Ascending aorta (tissue), 2 donors: ENCODE results near the gene KCNK3. TPM values are rescaled to one million over a fixed set of nuclear protein-coding genes. Genes with fewer than 3 reads are reported as not detected.

ENCODE experiments used
- DNase-seq, 2 donors: peaks; one replicate each; pipeline ENCODE4 v3.0.0-alpha.2; 2019; ENCODE audit warnings: low spot score in 2 of 2
- H3K27ac ChIP-seq, 2 donors: fragments of 200-600 bp; sonication (generic); one replicate each; pipeline ENCODE4 v1.5.1; 2016 to 2017; ENCODE audit warnings: mild to moderate bottlenecking in 1 of 2
- H3K27me3 ChIP-seq: fragments of 200-600 bp; sonication (generic); one replicate; pipeline ENCODE4 v1.5.1; 2017
- H3K36me3 ChIP-seq, 2 donors: fragments of 200-600 bp; sonication (generic); one replicate each; pipeline ENCODE4 v1.5.1; 2016
- H3K4me1 ChIP-seq, 2 donors: fragments of 200-600 bp; sonication (generic); one replicate each; pipeline ENCODE4 v1.5.1; 2016 to 2017; ENCODE audit warnings: mild to moderate bottlenecking in 1 of 2
- H3K4me3 ChIP-seq, 2 donors: fragments of 200-600 bp; sonication (generic); one replicate each; pipeline ENCODE4 v1.5.1; 2016 to 2017; ENCODE audit warnings: mild to moderate bottlenecking in 1 of 2
- H3K9me3 ChIP-seq, 2 donors: fragments of 200-600 bp; sonication (generic); one replicate each; pipeline ENCODE4 v1.5.1; 2016
- CTCF ChIP-seq, 3 experiments: fragments of 200-600 bp in 2 of 3; fragments of 450-650 bp in 1 of 3; sonication (generic) in 2 of 3; IDR thresholded peaks; one replicate each; pipeline ENCODE4 v1.5.1; 2016 to 2019; ENCODE audit warnings: antibody characterized with exemption in 3 of 3, mild to moderate bottlenecking in 1 of 3, moderate library complexity in 1 of 3
- intact Hi-C: fragments of 100-400 bp; cut with DNase I; formaldehyde crosslinking; loops from one replicate; pipeline ENCODE4 v1.15.1; 2023
- total RNA-seq: library from RNA; depleted of rRNA; stranded (reverse); fragments of >200 nt; gene quantifications from one replicate; pipeline ENCODE4 v1.1.0, GENCODE V29; 2016

KCNK3 gene
- total RNA-seq, 1 donor from 2014 or later, result 7.2 TPM

- peaks cover 25 to 50% of the 10 kb centered on the region in 2 donors for H3K4me1 ChIP-seq
- intact Hi-C loops, result loop anchor here (10.0 kb wide), 3 partner anchors 306 to 894 kb away; partner anchors contain the start of genes ASXL2, ATRAID, CAD and EMILIN1
- no peak for TF ChIP-seq CTCF (IDR thresholded peaks at IDR 0.05)
- H3K9me3 ChIP-seq, result no peaks in the 10 kb centered on the region
- H3K27me3 ChIP-seq, result no peaks in the 10 kb centered on the region
- no peak overlapping the region for H3K4me3 ChIP-seq
- peak overlapping the region; percentile 70 to 81 for H3K27ac ChIP-seq
- no peak for DNase-seq
- no peaks in the 10 kb centered on the region for H3K36me3 ChIP-seq
These were observed 76.2 kb downstream of the KCNK3 start for GRCh38 chr2:26768759-26769088.

- Histone ChIP-seq H3K27me3 (no peaks in the 10 kb centered on the region), H3K9me3 (no peaks in the 10 kb centered on the region), H3K36me3 (peaks cover 4 to 5% of the 10 kb centered on the region in 2 donors), H3K4me1 (peaks cover 25 to 49% of the 10 kb centered on the region in 2 donors), H3K4me3 (no peak overlapping the region), H3K27ac (peak overlapping the region; percentile 70 to 81)
- TF ChIP-seq CTCF (IDR thresholded peaks at IDR 0.05), result no peak
- intact Hi-C loops, result loop anchor here (10.0 kb wide), 3 partner anchors 306 to 894 kb away; partner anchors contain the start of genes ASXL2, ATRAID, CAD and EMILIN1
- peak; percentile 72 to 90 for DNase-seq
These were observed 76.7 kb downstream of the KCNK3 start for GRCh38 chr2:26769089-26769761.

GRCh38 chr2:26770986-26771586 lies 78.6 kb downstream of the KCNK3 start:
- peak in 1 of 2 donors; percentile 86 for DNase-seq
- H3K36me3 ChIP-seq, result peaks cover 19 to 22% of the 10 kb centered on the region in 2 donors
- intact Hi-C loops, result no loop called here
- H3K4me1 ChIP-seq, result peaks cover 19 to 33% of the 10 kb centered on the region in 2 donors
- no peaks in the 10 kb centered on the region for H3K27me3 ChIP-seq
- no peak for TF ChIP-seq CTCF (IDR thresholded peaks at IDR 0.05)
- H3K9me3 ChIP-seq, result no peaks in the 10 kb centered on the region
- H3K27ac ChIP-seq, result peak overlapping the region; percentile 77 to 81
- no peak overlapping the region for H3K4me3 ChIP-seq

- Histone ChIP-seq H3K36me3 (peaks cover 30 to 35% of the 10 kb centered on the region in 2 donors), H3K27ac (peak overlapping the region; percentile 77 to 81), H3K27me3 (no peaks in the 10 kb centered on the region), H3K4me3 (no peak overlapping the region), H3K9me3 (no peaks in the 10 kb centered on the region), H3K4me1 (peaks cover 19 to 30% of the 10 kb centered on the region in 2 donors)
- TF ChIP-seq CTCF (IDR thresholded peaks at IDR 0.05), result no peak
- intact Hi-C loops, result no loop called here
- DNase-seq, result peak; percentile 81 to 94
These were observed 79.8 kb downstream of the KCNK3 start for GRCh38 chr2:26772064-26773001.

- TF ChIP-seq CTCF (IDR thresholded peaks at IDR 0.05), result no peak
- Histone ChIP-seq H3K36me3 (peaks cover 66 to 73% of the 10 kb centered on the region in 2 donors), H3K4me3 (no peak overlapping the region), H3K27me3 (no peaks in the 10 kb centered on the region), H3K4me1 (peaks cover 11 to 13% of the 10 kb centered on the region in 2 donors), H3K9me3 (no peaks in the 10 kb centered on the region), H3K27ac (no peak overlapping the region)
- DNase-seq, result no peak
- intact Hi-C loops, result no loop called here
These were observed 83.8 kb downstream of the KCNK3 start for GRCh38 chr2:26776195-26776800.
